Body of pancreas (tissue), 4 donors: ENCODE results near the gene OSBPL2.

Experiments used
- POLR2A ChIP-seq, 3 donors: fragments of 450-650 bp; IDR thresholded peaks; one replicate each; pipeline ENCODE4 v1.6.1; 2016; ENCODE audit warnings: antibody characterized with exemption in 3 of 3, mild to moderate bottlenecking in 2 of 3
- TF ChIP-seq, protein P1 (sequence below), 7 experiments: fragments of 450-650 bp in 4 of 7; fragments of 200-600 bp in 3 of 7; sonication (generic) in 3 of 7; IDR thresholded peaks; one replicate each; pipeline ENCODE4 v1.5.1; 2016 to 2019; ENCODE audit warnings: antibody characterized with exemption in 7 of 7

DNA sequence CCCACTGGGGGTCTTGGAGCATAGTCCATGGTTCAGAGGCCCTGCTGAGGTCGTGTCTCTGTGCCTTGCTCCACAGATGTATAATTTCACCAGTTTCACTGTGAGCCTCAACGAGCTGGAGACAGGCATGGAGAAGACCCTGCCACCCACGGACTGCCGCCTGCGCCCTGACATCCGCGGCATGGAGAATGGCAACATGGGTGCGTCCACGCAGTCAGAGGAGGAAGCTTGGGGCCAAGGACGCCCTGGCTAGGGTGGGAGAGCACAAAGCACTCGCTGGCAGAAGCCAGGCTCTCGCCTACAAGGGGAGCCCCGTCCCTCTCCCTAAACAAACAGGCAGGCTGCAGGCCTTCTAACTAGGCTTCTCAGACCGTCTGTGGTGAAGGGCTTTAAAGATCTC lies 50.8 kb downstream of the OSBPL2 start:
- TF ChIP-seq, protein P1, sequence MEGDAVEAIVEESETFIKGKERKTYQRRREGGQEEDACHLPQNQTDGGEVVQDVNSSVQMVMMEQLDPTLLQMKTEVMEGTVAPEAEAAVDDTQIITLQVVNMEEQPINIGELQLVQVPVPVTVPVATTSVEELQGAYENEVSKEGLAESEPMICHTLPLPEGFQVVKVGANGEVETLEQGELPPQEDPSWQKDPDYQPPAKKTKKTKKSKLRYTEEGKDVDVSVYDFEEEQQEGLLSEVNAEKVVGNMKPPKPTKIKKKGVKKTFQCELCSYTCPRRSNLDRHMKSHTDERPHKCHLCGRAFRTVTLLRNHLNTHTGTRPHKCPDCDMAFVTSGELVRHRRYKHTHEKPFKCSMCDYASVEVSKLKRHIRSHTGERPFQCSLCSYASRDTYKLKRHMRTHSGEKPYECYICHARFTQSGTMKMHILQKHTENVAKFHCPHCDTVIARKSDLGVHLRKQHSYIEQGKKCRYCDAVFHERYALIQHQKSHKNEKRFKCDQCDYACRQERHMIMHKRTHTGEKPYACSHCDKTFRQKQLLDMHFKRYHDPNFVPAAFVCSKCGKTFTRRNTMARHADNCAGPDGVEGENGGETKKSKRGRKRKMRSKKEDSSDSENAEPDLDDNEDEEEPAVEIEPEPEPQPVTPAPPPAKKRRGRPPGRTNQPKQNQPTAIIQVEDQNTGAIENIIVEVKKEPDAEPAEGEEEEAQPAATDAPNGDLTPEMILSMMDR (IDR thresholded peaks at IDR 0.05), result no peak
- TF ChIP-seq POLR2A (IDR thresholded peaks at IDR 0.05), result no peak
